NCI-H1417 (cell line): Measurements from ENCODE around the gene FFAR1.

ENCODE experiments used
- DNase-seq, 3 experiments: peaks; one replicate each; lab custom pipeline; 2025; lab: John Stamatoyannopoulos, UW

The FFAR1 gene

GRCh38 chr19:35347171-35347929 is at the start of gene FFAR1:
FFAR1 (plus strand) TSS chr19:35347902; CDS start chr19:35351552, 3,650 bp downstream.
- no peak for DNase-seq

GRCh38 chr19:35297922-35298321 is 49.8 kb upstream of the FFAR1 start:
- no peak for DNase-seq

DNA sequence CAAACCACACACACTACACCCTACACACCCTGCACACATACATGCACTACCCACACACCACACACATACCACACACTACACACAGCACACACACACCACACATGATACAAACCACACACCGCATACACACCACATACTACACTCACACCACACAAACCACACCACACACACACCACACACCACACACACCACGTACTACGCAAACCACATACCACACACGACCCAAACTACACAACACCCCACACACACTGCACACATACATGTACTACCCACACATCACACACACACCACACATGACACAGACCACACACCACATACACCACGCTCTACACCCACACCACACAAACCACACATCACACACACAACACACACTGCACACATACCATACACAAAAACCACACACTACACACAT is 49.1 kb upstream of the FFAR1 start:
- DNase-seq = no peak

DNA sequence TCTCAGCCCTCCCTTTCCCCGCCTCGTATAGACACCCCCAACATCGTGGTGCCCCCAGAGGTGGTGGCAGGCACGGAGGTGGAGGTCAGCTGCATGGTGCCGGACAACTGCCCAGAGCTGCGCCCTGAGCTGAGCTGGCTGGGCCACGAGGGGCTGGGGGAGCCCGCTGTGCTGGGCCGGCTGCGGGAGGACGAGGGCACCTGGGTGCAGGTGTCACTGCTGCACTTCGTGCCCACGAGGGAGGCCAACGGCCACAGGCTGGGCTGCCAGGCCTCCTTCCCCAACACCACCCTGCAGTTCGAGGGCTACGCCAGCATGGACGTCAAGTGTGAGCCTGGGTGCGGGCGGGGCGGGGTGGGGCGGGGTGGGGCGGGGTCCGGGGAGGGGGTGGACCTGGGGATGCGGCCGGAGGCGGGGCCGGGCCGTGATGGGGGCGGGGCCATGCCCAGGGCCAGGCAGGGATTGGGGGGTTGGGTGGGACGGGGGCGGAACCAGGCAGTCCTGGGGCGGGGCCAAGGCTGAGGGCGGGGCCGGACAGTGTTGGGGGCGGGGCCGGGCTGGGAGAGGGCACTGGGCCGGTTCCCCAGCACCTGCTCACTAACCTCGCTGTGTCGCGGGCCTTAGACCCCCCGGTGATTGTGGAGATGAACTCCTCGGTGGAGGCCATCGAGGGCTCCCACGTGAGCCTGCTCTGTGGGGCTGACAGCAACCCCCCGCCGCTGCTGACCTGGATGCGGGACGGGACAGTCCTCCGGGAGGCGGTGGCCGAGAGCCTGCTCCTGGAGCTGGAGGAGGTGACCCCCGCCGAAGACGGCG is 48.0 kb upstream of the FFAR1 start:
- DNase-seq = peak in 1 of 3 experiments; percentile 9

- no peak for DNase-seq
Observed at GRCh38 chr19:35300339-35300649, 47.4 kb upstream of the FFAR1 start.

- no peak for DNase-seq
Observed at GRCh38 chr19:35301961-35302360, 45.7 kb upstream of the FFAR1 start.

- DNase-seq = no peak
Observed at GRCh38 chr19:35302446-35302845, 45.3 kb upstream of the FFAR1 start.

- DNase-seq = peak in 1 of 3 experiments; percentile 8
Observed at GRCh38 chr19:35303357-35303915, 44.3 kb upstream of the FFAR1 start.

DNA sequence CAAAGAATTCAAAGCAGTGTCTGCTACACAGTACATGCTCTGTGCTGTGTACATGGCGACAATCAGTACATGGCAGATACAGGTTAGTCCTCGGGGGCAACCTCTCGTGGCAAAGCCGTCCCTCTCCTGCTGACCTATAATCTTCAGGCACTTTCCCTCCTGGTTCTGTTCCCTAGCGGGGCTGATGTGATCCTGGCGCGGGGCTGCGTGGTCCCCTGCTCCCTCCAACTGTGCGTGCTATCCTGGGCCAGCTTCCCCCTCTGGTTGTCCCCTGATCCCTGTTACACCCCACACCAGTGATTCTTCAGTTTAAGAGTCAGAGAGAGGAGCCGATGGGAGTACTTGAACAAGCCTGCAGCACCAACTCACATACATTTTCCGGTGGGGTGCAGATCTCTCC is 43.7 kb upstream of the FFAR1 start:
- no peak for DNase-seq

- no peak for DNase-seq
Observed at GRCh38 chr19:35305181-35305580, 42.5 kb upstream of the FFAR1 start.

DNA sequence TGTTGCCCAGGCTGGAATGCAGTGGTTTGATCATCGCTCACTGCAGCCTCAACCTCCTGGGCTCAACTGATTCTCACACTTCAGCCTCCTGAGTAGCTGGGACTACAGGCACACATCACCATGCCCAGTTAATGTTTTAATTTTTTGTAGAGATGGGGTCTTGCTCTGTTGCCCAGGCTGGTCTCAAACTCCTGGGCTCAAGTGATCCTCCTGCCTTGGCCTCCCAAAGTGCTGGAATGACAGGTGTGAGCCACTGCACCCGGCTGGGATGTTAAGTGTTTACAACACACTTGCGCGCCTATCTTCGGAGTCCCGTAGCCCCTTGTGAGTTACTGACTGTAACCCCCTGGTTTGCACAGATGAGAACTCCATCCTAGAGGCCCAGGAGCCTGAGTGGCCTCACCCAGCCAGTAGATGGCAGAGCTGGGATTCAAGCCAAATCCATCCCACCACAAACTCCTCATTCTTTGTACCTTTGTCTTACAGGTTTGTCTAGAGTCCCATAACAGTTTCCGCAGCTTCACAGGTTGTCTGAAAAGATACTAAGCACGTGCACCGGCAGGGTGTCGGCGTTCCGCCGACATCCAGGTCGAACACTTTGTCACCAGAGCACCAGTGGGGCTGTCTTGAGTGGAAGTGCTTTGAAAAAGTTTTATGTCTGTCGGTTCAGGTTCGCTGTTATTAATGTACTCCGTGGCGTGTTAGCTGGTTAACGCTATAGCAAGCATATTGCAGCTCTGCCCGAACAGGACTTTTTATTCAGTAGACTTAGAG is 41.0 kb upstream of the FFAR1 start:
- DNase-seq = peak in 1 of 3 experiments; percentile 26

- DNase-seq = no peak
Observed at GRCh38 chr19:35307931-35308330, 39.8 kb upstream of the FFAR1 start.

GRCh38 chr19:35308910-35309309 is 38.8 kb upstream of the FFAR1 start:
- DNase-seq = no peak

DNA sequence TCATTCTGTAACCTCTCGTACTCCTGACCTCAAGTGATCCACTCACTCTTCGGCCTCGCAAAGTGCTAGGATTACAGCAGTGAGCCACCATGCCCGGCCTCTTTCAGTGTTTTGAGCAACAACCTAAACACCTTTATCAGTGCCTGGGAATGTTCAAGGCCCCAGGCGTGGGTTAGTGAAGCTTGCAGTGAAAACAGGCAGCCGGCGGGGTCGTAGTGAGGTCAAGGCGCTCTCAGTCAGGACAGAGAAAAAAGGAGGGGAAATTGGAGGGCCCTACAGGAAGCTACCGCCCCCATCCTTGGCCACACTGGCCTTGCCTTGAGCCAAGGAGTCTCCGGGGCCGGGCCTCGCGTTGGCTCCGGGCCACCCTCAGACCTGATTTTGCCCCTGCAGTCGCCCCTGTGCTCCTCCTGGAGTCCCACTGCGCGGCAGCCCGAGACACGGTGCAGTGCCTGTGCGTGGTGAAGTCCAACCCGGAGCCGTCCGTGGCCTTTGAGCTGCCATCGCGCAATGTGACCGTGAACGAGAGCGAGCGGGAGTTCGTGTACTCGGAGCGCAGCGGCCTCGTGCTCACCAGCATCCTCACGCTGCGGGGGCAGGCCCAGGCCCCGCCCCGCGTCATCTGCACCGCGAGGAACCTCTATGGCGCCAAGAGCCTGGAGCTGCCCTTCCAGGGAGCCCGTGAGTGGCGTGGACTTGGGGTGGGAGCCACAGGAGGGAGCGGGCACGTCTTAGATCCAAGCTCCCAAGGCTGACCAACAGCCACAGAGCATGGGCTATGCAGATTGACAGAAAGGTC is 38.0 kb upstream of the FFAR1 start:
- DNase-seq = no peak

GRCh38 chr19:35310331-35310730 is 37.4 kb upstream of the FFAR1 start:
- DNase-seq = no peak

DNA sequence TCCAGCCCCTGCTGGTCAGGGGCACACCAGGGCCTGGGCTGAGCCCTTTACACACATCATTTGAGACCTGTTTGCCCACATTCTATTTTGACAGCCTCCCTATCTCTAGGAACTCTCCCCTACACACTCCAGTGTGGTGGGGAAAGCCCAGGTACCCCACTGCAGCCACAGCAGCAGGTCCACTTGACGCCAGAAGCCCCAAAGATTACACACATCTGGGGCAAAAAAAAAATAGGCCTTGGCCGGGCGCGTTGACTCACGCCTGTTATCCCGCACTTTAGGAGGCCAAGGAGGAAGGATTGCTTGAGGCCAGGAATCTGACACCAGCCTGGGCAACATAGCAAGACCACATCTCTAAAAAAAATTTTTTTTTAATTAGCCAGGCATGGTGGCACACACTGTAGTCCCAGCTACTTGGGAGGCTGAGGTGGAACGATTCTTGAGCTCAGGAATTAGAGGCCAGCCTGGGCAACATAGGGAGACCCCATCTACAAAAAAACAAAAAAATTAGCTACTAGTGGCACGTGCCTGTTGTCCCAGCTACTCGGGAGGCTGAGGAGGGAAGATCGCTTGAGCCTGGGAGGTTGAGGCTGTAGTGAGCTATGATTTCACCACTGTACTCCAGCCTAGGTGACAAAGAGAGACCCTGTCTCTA is 36.8 kb upstream of the FFAR1 start:
- no peak for DNase-seq

DNA sequence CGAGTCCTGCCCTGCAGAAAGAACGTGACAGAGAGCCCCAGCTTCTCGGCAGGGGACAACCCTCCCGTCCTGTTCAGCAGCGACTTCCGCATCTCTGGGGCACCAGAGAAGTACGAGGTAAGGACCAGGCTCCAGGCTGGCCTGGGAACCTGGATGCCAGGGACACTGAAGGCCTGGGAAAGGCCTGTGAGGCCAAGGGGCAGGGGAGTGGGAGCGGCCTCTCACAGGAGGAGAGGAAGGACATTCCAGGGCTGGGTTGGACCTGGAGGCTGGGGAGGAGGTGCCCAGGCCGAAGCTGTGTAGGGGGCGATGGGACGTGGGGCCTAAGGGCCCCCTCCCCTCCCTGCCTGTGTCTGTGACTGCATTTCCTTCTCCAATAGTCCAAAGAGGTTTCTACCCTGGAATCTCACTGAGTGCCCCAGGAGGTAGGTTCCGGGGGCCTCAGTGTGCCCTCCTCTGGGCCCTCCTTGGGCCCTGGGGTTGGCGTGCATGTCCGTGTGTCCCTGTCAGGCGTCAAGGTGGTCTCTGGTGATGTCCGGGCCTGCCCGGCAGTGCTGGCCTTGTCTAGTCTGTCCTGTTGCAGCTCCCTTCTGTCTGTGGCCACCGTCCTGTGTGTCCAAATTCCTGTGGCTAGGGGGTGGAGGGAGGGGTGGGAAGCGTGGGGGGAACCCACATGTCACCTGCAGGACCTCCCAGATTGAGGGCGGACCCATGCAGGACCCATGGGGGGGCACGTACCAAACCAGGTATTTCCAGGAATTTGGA is 35.6 kb upstream of the FFAR1 start:
- no peak for DNase-seq

DNA sequence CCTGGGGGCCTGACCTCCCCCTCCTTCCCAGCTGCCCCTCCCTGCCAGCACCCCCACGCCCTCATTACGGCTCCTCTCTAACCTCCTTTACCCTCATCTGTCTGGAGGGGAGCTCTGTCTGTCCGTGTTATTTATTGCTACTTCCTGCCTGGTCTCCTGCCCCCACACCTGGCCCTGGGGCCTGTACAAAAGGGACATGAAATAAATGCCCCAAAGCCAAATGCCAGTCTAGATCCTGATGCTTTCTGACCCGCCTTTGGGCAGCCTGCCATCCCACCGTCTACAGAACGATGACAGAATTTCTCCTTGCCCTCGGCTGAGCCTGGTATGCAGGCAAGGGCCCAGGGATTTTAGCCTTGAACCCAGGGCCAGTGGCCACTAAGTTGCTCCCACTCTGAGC is 34.1 kb upstream of the FFAR1 start:
- DNase-seq = peak in 1 of 3 experiments; percentile 5

GRCh38 chr19:35314031-35314430 is 33.7 kb upstream of the FFAR1 start:
- DNase-seq = no peak

- DNase-seq = no peak
Observed at GRCh38 chr19:35314858-35315470, 32.7 kb upstream of the FFAR1 start.
